RWPE2 (cell line): Measurements from ENCODE around the gene NEUROD2.

Experiments
- ATAC-seq: fragments of 200-7000 bp; cut with Tn5 transposase; 3 replicates; pipeline ENCODE4 v1.9.1; 2021; ENCODE audit warnings: low read depth
- DNase-seq: peaks from one replicate; pipeline ENCODE4 v3.0.0-alpha.2; 2020; ENCODE audit warnings: low spot score
- H3K27ac ChIP-seq: fragments of 450-650 bp; 2 replicates; pipeline ENCODE4 v1.5.1; 2017; ENCODE audit warnings: mild to moderate bottlenecking; ENCODE audit not compliant: poor library complexity, severe bottlenecking
- H3K27me3 ChIP-seq: fragments of 250-450 bp; sonication (Bioruptor Pico); 2 replicates; pipeline ENCODE4 v1.5.1; 2021; ENCODE audit warnings: mild to moderate bottlenecking, moderate library complexity; ENCODE audit not compliant: insufficient read depth, poor library complexity, severe bottlenecking
- H3K36me3 ChIP-seq: fragments of 250-450 bp; sonication (Bioruptor Pico); 2 replicates; pipeline ENCODE4 v1.5.1; 2020; ENCODE audit warnings: low read depth, mild to moderate bottlenecking, moderate library complexity
- H3K4me1 ChIP-seq: fragments of 250-450 bp; sonication (Bioruptor Pico); 2 replicates; pipeline ENCODE4 v1.5.1; 2021; ENCODE audit warnings: mild to moderate bottlenecking, moderate library complexity; ENCODE audit not compliant: insufficient read depth, poor library complexity, severe bottlenecking
- H3K4me3 ChIP-seq: fragments of 250-450 bp; sonication (Bioruptor Pico); 2 replicates; pipeline ENCODE4 v1.5.1; 2021; ENCODE audit warnings: mild to moderate bottlenecking, moderate library complexity; ENCODE audit not compliant: severe bottlenecking
- H3K9me3 ChIP-seq: fragments of 250-450 bp; sonication (Bioruptor Pico); 2 replicates; pipeline ENCODE4 v1.5.1; 2021; ENCODE audit warnings: mild to moderate bottlenecking, moderate library complexity; ENCODE audit not compliant: severe bottlenecking
- TF ChIP-seq, protein P1 (sequence below): fragments of 450-650 bp; IDR thresholded peaks from one replicate; pipeline ENCODE4 v1.5.1; 2017; ENCODE audit warnings: mild to moderate bottlenecking, moderate library complexity; ENCODE audit not compliant: poor library complexity, severe bottlenecking

The NEUROD2 gene

DNA sequence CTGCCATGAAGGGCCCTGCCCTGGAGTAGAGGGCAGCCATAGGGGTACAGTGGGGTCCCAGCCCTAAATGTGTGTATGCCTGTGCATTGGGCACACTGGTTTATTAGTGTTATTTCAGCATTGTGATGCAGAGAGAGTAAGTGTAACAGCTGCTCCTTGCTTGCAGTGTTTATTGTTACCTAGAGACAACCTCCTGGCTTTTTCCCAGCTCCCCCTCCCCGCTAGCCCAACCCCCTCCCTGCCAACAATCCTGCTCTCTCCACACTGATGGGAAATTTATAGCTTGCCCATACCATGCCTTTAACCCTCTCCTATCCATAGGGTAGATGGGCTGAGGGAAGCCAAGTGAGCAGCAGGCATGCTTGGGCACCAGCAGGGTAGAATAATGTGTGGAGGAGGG is 51.3 kb downstream of the NEUROD2 start:
- peaks cover 5% of the 10 kb centered on the region; the same call in 1 of the 2 replicates for H3K36me3 ChIP-seq
- no peak overlapping the region for H3K4me3 ChIP-seq
- no peak for ATAC-seq
- no peak overlapping the region for H3K27ac ChIP-seq
- no peak for DNase-seq
- TF ChIP-seq, protein P1, sequence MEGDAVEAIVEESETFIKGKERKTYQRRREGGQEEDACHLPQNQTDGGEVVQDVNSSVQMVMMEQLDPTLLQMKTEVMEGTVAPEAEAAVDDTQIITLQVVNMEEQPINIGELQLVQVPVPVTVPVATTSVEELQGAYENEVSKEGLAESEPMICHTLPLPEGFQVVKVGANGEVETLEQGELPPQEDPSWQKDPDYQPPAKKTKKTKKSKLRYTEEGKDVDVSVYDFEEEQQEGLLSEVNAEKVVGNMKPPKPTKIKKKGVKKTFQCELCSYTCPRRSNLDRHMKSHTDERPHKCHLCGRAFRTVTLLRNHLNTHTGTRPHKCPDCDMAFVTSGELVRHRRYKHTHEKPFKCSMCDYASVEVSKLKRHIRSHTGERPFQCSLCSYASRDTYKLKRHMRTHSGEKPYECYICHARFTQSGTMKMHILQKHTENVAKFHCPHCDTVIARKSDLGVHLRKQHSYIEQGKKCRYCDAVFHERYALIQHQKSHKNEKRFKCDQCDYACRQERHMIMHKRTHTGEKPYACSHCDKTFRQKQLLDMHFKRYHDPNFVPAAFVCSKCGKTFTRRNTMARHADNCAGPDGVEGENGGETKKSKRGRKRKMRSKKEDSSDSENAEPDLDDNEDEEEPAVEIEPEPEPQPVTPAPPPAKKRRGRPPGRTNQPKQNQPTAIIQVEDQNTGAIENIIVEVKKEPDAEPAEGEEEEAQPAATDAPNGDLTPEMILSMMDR = no peak
- no peaks in the 10 kb centered on the region for H3K9me3 ChIP-seq
- H3K27me3 ChIP-seq = no peaks in the 10 kb centered on the region
- no peaks in the 10 kb centered on the region for H3K4me1 ChIP-seq

DNA sequence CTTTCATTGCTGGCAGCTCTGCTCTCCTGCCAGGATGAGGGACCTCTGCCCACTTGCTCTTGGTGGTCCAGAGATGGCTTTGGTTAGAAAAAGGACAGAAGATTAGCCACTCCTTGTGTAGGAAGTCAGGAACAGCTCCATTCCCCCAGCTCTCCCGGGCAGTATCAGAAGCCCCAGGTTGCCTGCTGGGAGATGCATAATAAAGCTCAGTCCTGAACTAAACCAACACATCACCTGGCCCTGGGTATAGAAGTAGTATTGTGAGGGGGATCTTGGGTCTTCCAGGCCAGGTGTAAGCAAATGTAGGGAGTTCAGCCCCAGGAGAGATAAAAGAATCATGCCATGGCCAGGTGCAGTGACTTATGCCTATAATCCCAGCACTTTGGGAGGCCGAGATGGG is 52.4 kb downstream of the NEUROD2 start:
- Histone ChIP-seq H3K36me3 (peaks cover 5% of the 10 kb centered on the region; the same call in 1 of the 2 replicates), H3K27me3 (no peaks in the 10 kb centered on the region), H3K27ac (no peak overlapping the region), H3K4me3 (no peak overlapping the region), H3K9me3 (no peaks in the 10 kb centered on the region), H3K4me1 (no peaks in the 10 kb centered on the region)
- DNase-seq (no peak), ATAC-seq (no peak)
- TF ChIP-seq, protein P1 = no peak
